ENCODE data around the gene TMEM132A.
A peak's percentile ranks its signal among the peaks of the same experiment; 100 is the strongest.

Gene TMEM132A

GRCh38 chr11:60985991-60986915 is 62.0 kb downstream of the TMEM132A start:
- peak in 1 of 2 experiments; percentile 14 for DNase-seq (ENCODE audit: low read depth in 2 of 2)

All from fibroblast of skin of left quadriceps (primary cell).